IPS-18c (cell line): Measurements from ENCODE around the gene PRKCB.

Experiments
- H3K4me3 ChIP-seq: 2 replicates; pipeline ENCODE4 v1.7.0; 2013; ENCODE audit warnings: low read depth, mild to moderate bottlenecking, low read length, moderate library complexity; ENCODE audit not compliant: insufficient read depth
- H3K9me3 ChIP-seq: one replicate; pipeline ENCODE4 v1.6.1; 2013; ENCODE audit warnings: mild to moderate bottlenecking, low read length, moderate library complexity; ENCODE audit not compliant: control insufficient read depth, insufficient read depth

The PRKCB gene

GRCh38 chr16:24054741-24055491, 219.1 kb downstream of the PRKCB start:
- Histone ChIP-seq H3K9me3 (no peaks in the 10 kb centered on the region), H3K4me3 (no peak overlapping the region)

GRCh38 chr16:24062270-24062817, 226.6 kb downstream of the PRKCB start:
- no peaks in the 10 kb centered on the region for H3K9me3 ChIP-seq
- H3K4me3 ChIP-seq, result no peak overlapping the region

GRCh38 chr16:24069036-24069590, 233.3 kb downstream of the PRKCB start:
- H3K9me3 ChIP-seq, result no peaks in the 10 kb centered on the region

GRCh38 chr16:24070851-24071250, 235.1 kb downstream of the PRKCB start:
- no peak overlapping the region for H3K4me3 ChIP-seq
- no peaks in the 10 kb centered on the region for H3K9me3 ChIP-seq

More at GRCh38 chr16:24069036-24069590, 233.3 kb downstream of the PRKCB start:
- H3K4me3 ChIP-seq, result no peak overlapping the region

- Histone ChIP-seq H3K4me3 (no peak overlapping the region), H3K9me3 (no peaks in the 10 kb centered on the region)
Measured at GRCh38 chr16:24071666-24072360, 236.0 kb downstream of the PRKCB start.

- H3K4me3 ChIP-seq, result no peak overlapping the region
- H3K9me3 ChIP-seq, result no peaks in the 10 kb centered on the region
Measured at GRCh38 chr16:24073321-24073720, 237.5 kb downstream of the PRKCB start.

GRCh38 chr16:24074574-24074973, 238.8 kb downstream of the PRKCB start:
- Histone ChIP-seq H3K9me3 (no peaks in the 10 kb centered on the region), H3K4me3 (no peak overlapping the region)

GRCh38 chr16:24075302-24075701, 239.5 kb downstream of the PRKCB start:
- Histone ChIP-seq H3K9me3 (no peaks in the 10 kb centered on the region), H3K4me3 (no peak overlapping the region)

- H3K9me3 ChIP-seq, result no peaks in the 10 kb centered on the region
- no peak overlapping the region for H3K4me3 ChIP-seq
Measured at GRCh38 chr16:24075931-24076716, 240.3 kb downstream of the PRKCB start.

GRCh38 chr16:24077292-24077691, 241.5 kb downstream of the PRKCB start:
- Histone ChIP-seq H3K4me3 (no peak overlapping the region), H3K9me3 (no peaks in the 10 kb centered on the region)

GRCh38 chr16:24077966-24078365, 242.2 kb downstream of the PRKCB start:
- no peak overlapping the region for H3K4me3 ChIP-seq

GRCh38 chr16:24085666-24086065, 249.9 kb downstream of the PRKCB start:
- Histone ChIP-seq H3K9me3 (no peaks in the 10 kb centered on the region), H3K4me3 (no peak overlapping the region)

More at GRCh38 chr16:24077966-24078365, 242.2 kb downstream of the PRKCB start:
- H3K9me3 ChIP-seq, result no peaks in the 10 kb centered on the region

- Histone ChIP-seq H3K9me3 (no peaks in the 10 kb centered on the region), H3K4me3 (no peak overlapping the region)
Measured at GRCh38 chr16:24087891-24088410, 252.2 kb downstream of the PRKCB start.

- H3K4me3 ChIP-seq, result no peak overlapping the region
- H3K9me3 ChIP-seq, result no peaks in the 10 kb centered on the region
Measured at GRCh38 chr16:24088767-24089166, 253.0 kb downstream of the PRKCB start.

GRCh38 chr16:24091125-24091524, 255.3 kb downstream of the PRKCB start:
- H3K4me3 ChIP-seq, result no peak overlapping the region
- H3K9me3 ChIP-seq, result no peaks in the 10 kb centered on the region

- Histone ChIP-seq H3K9me3 (no peaks in the 10 kb centered on the region), H3K4me3 (no peak overlapping the region)
Measured at GRCh38 chr16:24093049-24093448, 257.3 kb downstream of the PRKCB start.

- no peak overlapping the region for H3K4me3 ChIP-seq
- H3K9me3 ChIP-seq, result no peaks in the 10 kb centered on the region
Measured at GRCh38 chr16:24094660-24095059, 258.9 kb downstream of the PRKCB start.
